Lower leg skin (tissue), 3 donors: Measurements from ENCODE around the gene RPH3AL.

Experiments used
- POLR2A ChIP-seq, 2 donors: fragments of 450-650 bp; IDR thresholded peaks; one replicate each; pipeline ENCODE4 v1.6.1; 2016 to 2017; ENCODE audit warnings: antibody characterized with exemption in 2 of 2, mild to moderate bottlenecking in 1 of 2, moderate library complexity in 1 of 2
- TF ChIP-seq, protein P1 (sequence below), 3 donors: fragments of 450-650 bp; IDR thresholded peaks; one replicate each; pipeline ENCODE4 v1.5.1; 2016; ENCODE audit warnings: antibody characterized with exemption in 3 of 3, mild to moderate bottlenecking in 3 of 3, moderate library complexity in 2 of 3

GRCh38 chr17:245020-245419 is 107.6 kb downstream of the RPH3AL start:
- TF ChIP-seq, protein P1, sequence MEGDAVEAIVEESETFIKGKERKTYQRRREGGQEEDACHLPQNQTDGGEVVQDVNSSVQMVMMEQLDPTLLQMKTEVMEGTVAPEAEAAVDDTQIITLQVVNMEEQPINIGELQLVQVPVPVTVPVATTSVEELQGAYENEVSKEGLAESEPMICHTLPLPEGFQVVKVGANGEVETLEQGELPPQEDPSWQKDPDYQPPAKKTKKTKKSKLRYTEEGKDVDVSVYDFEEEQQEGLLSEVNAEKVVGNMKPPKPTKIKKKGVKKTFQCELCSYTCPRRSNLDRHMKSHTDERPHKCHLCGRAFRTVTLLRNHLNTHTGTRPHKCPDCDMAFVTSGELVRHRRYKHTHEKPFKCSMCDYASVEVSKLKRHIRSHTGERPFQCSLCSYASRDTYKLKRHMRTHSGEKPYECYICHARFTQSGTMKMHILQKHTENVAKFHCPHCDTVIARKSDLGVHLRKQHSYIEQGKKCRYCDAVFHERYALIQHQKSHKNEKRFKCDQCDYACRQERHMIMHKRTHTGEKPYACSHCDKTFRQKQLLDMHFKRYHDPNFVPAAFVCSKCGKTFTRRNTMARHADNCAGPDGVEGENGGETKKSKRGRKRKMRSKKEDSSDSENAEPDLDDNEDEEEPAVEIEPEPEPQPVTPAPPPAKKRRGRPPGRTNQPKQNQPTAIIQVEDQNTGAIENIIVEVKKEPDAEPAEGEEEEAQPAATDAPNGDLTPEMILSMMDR (IDR thresholded peaks at IDR 0.05), result no peak
- no peak for TF ChIP-seq POLR2A (IDR thresholded peaks at IDR 0.05)
